ENCODE measurements around the gene SUCLG2.

GRCh38 chr3:67489816-67490215, 164.6 kb downstream of the SUCLG2 start:
- TF ChIP-seq CTCF (conservative IDR thresholded peaks at IDR 0.05), result no peak
- no peak for TF ChIP-seq ZFX (IDR thresholded peaks at IDR 0.05)

Measured in C4-2B (cell line).